HepG2 (cell line): ENCODE measurements around the gene CAMSAP3.

ENCODE experiments used
- CREM ChIP-seq, 2 experiments: sonication (generic) in 1 of 2; formaldehyde crosslinking in 1 of 2; IDR thresholded peaks; 2 replicates each; pipeline versions ENCODE4 v1.4.0 to v1.6.1; 2016 to 2020; ENCODE audit warnings: antibody characterized with exemption in 1 of 2, mild to moderate bottlenecking in 1 of 2, missing genetic modification reagents in 1 of 2
- ELF1 ChIP-seq: sonication (generic); formaldehyde crosslinking; IDR thresholded peaks from 2 replicates; pipeline ENCODE4 v1.4.0; 2020; ENCODE audit warnings: missing genetic modification reagents
- SRF ChIP-seq: IDR thresholded peaks from 2 replicates; pipeline ENCODE4 v1.6.1; 2011; ENCODE audit warnings: mild to moderate bottlenecking, low read depth, low read length, moderate library complexity
- TBX3 ChIP-seq: fragments of 450-650 bp; IDR thresholded peaks from 2 replicates; pipeline ENCODE4 v1.6.1; 2017; ENCODE audit warnings: antibody characterized with exemption, mild to moderate bottlenecking, inconsistent platforms, borderline replicate concordance
- ZBTB38 ChIP-seq: sonication (generic); formaldehyde crosslinking; IDR thresholded peaks from 2 replicates; pipeline ENCODE4 v1.5.1; 2020; ENCODE audit warnings: mild to moderate bottlenecking, missing genetic modification reagents
- ZEB1 ChIP-seq: IDR thresholded peaks from 2 replicates; pipeline ENCODE4 v1.6.1; 2012; ENCODE audit warnings: mild to moderate bottlenecking, low read depth, inconsistent platforms; ENCODE audit not compliant: insufficient replicate concordance
- ZNF136 ChIP-seq: sonication (generic); formaldehyde crosslinking; IDR thresholded peaks from 2 replicates; pipeline ENCODE4 v1.8.1; 2022; ENCODE audit warnings: low read depth, mild to moderate bottlenecking, moderate library complexity, missing genetic modification reagents
- ZNF205 ChIP-seq: IDR thresholded peaks from 2 replicates; pipeline ENCODE4 v1.6.1; 2018; ENCODE audit warnings: missing biosample characterization, missing genetic modification reagents
- TF ChIP-seq, protein P1 (sequence below): sonication (generic); formaldehyde crosslinking; IDR thresholded peaks from 2 replicates; pipeline ENCODE4 v1.5.0; 2020; ENCODE audit warnings: mild to moderate bottlenecking, missing genetic modification reagents, moderate library complexity
- TF ChIP-seq, protein P2 (sequence below): sonication (generic); IDR thresholded peaks from 2 replicates; pipeline ENCODE4 v1.6.1; 2016; ENCODE audit warnings: low read depth, borderline replicate concordance
- TF ChIP-seq, protein P3 (sequence below): sonication (generic); formaldehyde crosslinking; IDR thresholded peaks from 2 replicates; pipeline ENCODE4 v1.9.0; 2021; ENCODE audit warnings: missing genetic modification reagents, borderline replicate concordance

- TF ChIP-seq, protein P1, sequence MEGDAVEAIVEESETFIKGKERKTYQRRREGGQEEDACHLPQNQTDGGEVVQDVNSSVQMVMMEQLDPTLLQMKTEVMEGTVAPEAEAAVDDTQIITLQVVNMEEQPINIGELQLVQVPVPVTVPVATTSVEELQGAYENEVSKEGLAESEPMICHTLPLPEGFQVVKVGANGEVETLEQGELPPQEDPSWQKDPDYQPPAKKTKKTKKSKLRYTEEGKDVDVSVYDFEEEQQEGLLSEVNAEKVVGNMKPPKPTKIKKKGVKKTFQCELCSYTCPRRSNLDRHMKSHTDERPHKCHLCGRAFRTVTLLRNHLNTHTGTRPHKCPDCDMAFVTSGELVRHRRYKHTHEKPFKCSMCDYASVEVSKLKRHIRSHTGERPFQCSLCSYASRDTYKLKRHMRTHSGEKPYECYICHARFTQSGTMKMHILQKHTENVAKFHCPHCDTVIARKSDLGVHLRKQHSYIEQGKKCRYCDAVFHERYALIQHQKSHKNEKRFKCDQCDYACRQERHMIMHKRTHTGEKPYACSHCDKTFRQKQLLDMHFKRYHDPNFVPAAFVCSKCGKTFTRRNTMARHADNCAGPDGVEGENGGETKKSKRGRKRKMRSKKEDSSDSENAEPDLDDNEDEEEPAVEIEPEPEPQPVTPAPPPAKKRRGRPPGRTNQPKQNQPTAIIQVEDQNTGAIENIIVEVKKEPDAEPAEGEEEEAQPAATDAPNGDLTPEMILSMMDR (CRISPR knock-in tag): no peak
- TF ChIP-seq, protein P2, sequence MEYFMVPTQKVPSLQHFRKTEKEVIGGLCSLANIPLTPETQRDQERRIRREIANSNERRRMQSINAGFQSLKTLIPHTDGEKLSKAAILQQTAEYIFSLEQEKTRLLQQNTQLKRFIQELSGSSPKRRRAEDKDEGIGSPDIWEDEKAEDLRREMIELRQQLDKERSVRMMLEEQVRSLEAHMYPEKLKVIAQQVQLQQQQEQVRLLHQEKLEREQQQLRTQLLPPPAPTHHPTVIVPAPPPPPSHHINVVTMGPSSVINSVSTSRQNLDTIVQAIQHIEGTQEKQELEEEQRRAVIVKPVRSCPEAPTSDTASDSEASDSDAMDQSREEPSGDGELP: no peak
- TF ChIP-seq ZBTB38 (CRISPR knock-in tag): no peak
- TF ChIP-seq ZEB1: no peak
- no peak for TF ChIP-seq ZNF136 (CRISPR knock-in tag)
- TF ChIP-seq, protein P3, sequence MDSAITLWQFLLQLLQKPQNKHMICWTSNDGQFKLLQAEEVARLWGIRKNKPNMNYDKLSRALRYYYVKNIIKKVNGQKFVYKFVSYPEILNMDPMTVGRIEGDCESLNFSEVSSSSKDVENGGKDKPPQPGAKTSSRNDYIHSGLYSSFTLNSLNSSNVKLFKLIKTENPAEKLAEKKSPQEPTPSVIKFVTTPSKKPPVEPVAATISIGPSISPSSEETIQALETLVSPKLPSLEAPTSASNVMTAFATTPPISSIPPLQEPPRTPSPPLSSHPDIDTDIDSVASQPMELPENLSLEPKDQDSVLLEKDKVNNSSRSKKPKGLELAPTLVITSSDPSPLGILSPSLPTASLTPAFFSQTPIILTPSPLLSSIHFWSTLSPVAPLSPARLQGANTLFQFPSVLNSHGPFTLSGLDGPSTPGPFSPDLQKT (CRISPR knock-in tag): no peak
- no peak for TF ChIP-seq TBX3
- no peak for TF ChIP-seq SRF
- no peak for TF ChIP-seq ZNF205
- TF ChIP-seq CREM (IDR thresholded peaks at IDR 0.05): no peak
- TF ChIP-seq CREM (CRISPR knock-in tag; IDR thresholded peaks at IDR 0.05): no peak
- TF ChIP-seq ELF1 (CRISPR knock-in tag): no peak
Measured at GRCh38 chr19:7625763-7626372, 30.2 kb downstream of the CAMSAP3 start.
